H1 (cell line): ENCODE results near the gene RAD51B. TPM values are rescaled to one million over a fixed set of nuclear protein-coding genes. Genes with fewer than 3 reads are reported as not detected.

Experiments
- CTCF ChIA-PET: fragments of 300-600 bp; sonication (Branson Sonifier 250); formaldehyde crosslinking; loops from one replicate; lab custom pipeline; 2021; ENCODE audit not compliant: partially characterized antibody; lab: Charles Lee
- POLR2A ChIA-PET: fragments of 300-600 bp; sonication (Branson Sonifier 250); formaldehyde crosslinking; loops from one replicate; lab custom pipeline; 2021; ENCODE audit warnings: inconsistent platforms; ENCODE audit not compliant: partially characterized antibody; lab: Charles Lee
- DNase-seq, 2 experiments: peaks; one replicate each; pipeline versions ENCODE4 v3.0.0 to v3.0.0-alpha.2; 2010 to 2022; ENCODE audit warnings: low spot score in 2 of 2, low read depth in 1 of 2, mixed read lengths in 1 of 2
- FAIRE-seq: peaks from 2 replicates; lab custom pipeline; 2011; peaks lifted over from hg19 to GRCh38; lab: Jason Lieb, UNC
- H2AFZ ChIP-seq: 2 replicates; pipeline ENCODE4 v1.8.1; 2012; ENCODE audit warnings: low read length, inconsistent platforms
- H2AK5ac ChIP-seq: 2 replicates; pipeline ENCODE4 v1.6.1; 2013; ENCODE audit warnings: low read depth, low read length
- H2BK120ac ChIP-seq: replicated peaks from 2 replicates; pipeline ENCODE3; 2013; ENCODE audit warnings: low read depth, low read length, inconsistent platforms
- H2BK12ac ChIP-seq: 2 replicates; pipeline ENCODE4 v1.6.1; 2013; ENCODE audit warnings: low read depth, low read length
- H2BK15ac ChIP-seq: 2 replicates; pipeline ENCODE4 v1.6.1; 2013; ENCODE audit warnings: low read length
- H2BK20ac ChIP-seq: 2 replicates; pipeline ENCODE4 v1.6.1; 2013; ENCODE audit warnings: low read length
- H2BK5ac ChIP-seq: 2 replicates; pipeline ENCODE4 v1.6.1; 2013; ENCODE audit warnings: low read depth, low read length
- H3K14ac ChIP-seq: 2 replicates; pipeline ENCODE4 v1.6.1; 2013; ENCODE audit warnings: inconsistent platforms; ENCODE audit not compliant: insufficient read length
- H3K18ac ChIP-seq: 2 replicates; pipeline ENCODE4 v1.6.1; 2013; ENCODE audit warnings: low read length; ENCODE audit errors: extremely low read depth
- H3K23ac ChIP-seq: 2 replicates; pipeline ENCODE4 v1.6.1; 2013; ENCODE audit warnings: inconsistent platforms; ENCODE audit not compliant: insufficient read length
- H3K23me2 ChIP-seq: 2 replicates; pipeline ENCODE4 v1.6.1; 2013; ENCODE audit warnings: low read depth, low read length
- H3K27ac ChIP-seq: 2 replicates; pipeline ENCODE4 v1.6.1; 2011; ENCODE audit warnings: low read depth, low read length, inconsistent platforms
- H3K27me3 ChIP-seq, 4 experiments: replicated peaks in 1 of 4; 1 replicate in 1 of 4; 2 replicates in 3 of 4; pipeline versions ENCODE4 v1.6.1 to v1.8.1; 2011 to 2013; ENCODE audit warnings: low read length in 3 of 4, mild to moderate bottlenecking in 3 of 4, inconsistent platforms in 2 of 4, mixed read lengths in 2 of 4, moderate library complexity in 1 of 4; ENCODE audit not compliant: control insufficient read depth in 3 of 4, insufficient read depth in 3 of 4; ENCODE audit errors: extremely low read depth in 1 of 4
- H3K36me3 ChIP-seq, 4 experiments: 2 replicates each; pipeline versions ENCODE4 v1.6.1 to v1.8.1; 2011 to 2013; ENCODE audit warnings: mild to moderate bottlenecking in 4 of 4, low read length in 3 of 4, moderate library complexity in 2 of 4, control low read depth in 1 of 4, inconsistent platforms in 1 of 4; ENCODE audit not compliant: insufficient read depth in 4 of 4, control insufficient read depth in 2 of 4
- H3K4ac ChIP-seq: replicated peaks from 2 replicates; pipeline ENCODE3; 2013; ENCODE audit warnings: low read length, low read depth, mixed read lengths, inconsistent platforms; ENCODE audit not compliant: insufficient read length
- H3K4me1 ChIP-seq, 4 experiments: replicated peaks in 1 of 4; 1 replicate in 1 of 4; 2 replicates in 3 of 4; pipeline versions ENCODE4 v1.6.1 to v1.8.1; 2011 to 2013; ENCODE audit warnings: low read length in 3 of 4, inconsistent platforms in 2 of 4, mixed read lengths in 1 of 4; ENCODE audit not compliant: insufficient read depth in 4 of 4, control insufficient read depth in 3 of 4
- H3K4me2 ChIP-seq, 2 experiments: 2 replicates each; pipeline versions ENCODE4 v1.6.1 to v1.8.1; 2011 to 2013; ENCODE audit warnings: low read depth in 2 of 2, low read length in 2 of 2, control low read depth in 1 of 2, inconsistent platforms in 1 of 2, mild to moderate bottlenecking in 1 of 2; ENCODE audit not compliant: insufficient read depth in 1 of 2
- H3K4me3 ChIP-seq, 4 experiments: fragments of 200-600, 300-600 bp in 1 of 4; sonication (generic), shearing (Covaris generic), sonication (Bioruptor Twin) in 1 of 4; 2 replicates each; pipeline versions ENCODE4 v1.5.1 to v1.8.1; 2011 to 2016; ENCODE audit warnings: low read length in 4 of 4, low read depth in 3 of 4, control low read depth in 2 of 4, inconsistent platforms in 2 of 4, mild to moderate bottlenecking in 2 of 4, mixed read lengths in 1 of 4, moderate library complexity in 1 of 4; ENCODE audit not compliant: insufficient read depth in 2 of 4; ENCODE audit errors: extremely low read depth in 1 of 4
- H3K56ac ChIP-seq: replicated peaks from 2 replicates; pipeline ENCODE3; 2013; ENCODE audit warnings: low read depth, mild to moderate bottlenecking, mixed read lengths, low read length, inconsistent platforms; ENCODE audit not compliant: insufficient read length
- H3K79me1 ChIP-seq: 2 replicates; pipeline ENCODE4 v1.6.1; 2013; ENCODE audit warnings: low read depth, low read length, control low read depth
- H3K79me2 ChIP-seq, 2 experiments: 2 replicates each; pipeline versions ENCODE4 v1.6.1 to v1.8.1; 2012 to 2013; ENCODE audit warnings: low read length in 2 of 2, mild to moderate bottlenecking in 2 of 2, inconsistent platforms in 1 of 2; ENCODE audit not compliant: insufficient read depth in 2 of 2, control insufficient read depth in 1 of 2
- H3K9ac ChIP-seq, 4 experiments: replicated peaks in 1 of 4; 1 replicate in 1 of 4; 2 replicates in 3 of 4; pipeline versions ENCODE4 v1.6.1 to v1.8.1; 2011 to 2013; ENCODE audit warnings: low read depth in 3 of 4, low read length in 3 of 4, control low read depth in 2 of 4, mild to moderate bottlenecking in 2 of 4, moderate library complexity in 2 of 4, inconsistent platforms in 1 of 4; ENCODE audit errors: extremely low read depth in 1 of 4
- H3K9me3 ChIP-seq, 2 experiments: 2 replicates each; pipeline versions ENCODE4 v1.6.1 to v1.8.1; 2012 to 2013; ENCODE audit warnings: mild to moderate bottlenecking in 2 of 2, moderate library complexity in 2 of 2, control low read depth in 1 of 2, inconsistent platforms in 1 of 2, low read depth in 1 of 2, low read length in 1 of 2, mixed read lengths in 1 of 2; ENCODE audit not compliant: insufficient read depth in 2 of 2
- H4K20me1 ChIP-seq, 2 experiments: replicated peaks in 1 of 2; 2 replicates each; pipeline versions ENCODE3 to v1.8.1; 2011 to 2013; ENCODE audit warnings: inconsistent platforms in 2 of 2, low read length in 2 of 2, mild to moderate bottlenecking in 1 of 2; ENCODE audit not compliant: insufficient read depth in 2 of 2, control insufficient read depth in 1 of 2
- H4K5ac ChIP-seq: 2 replicates; pipeline ENCODE4 v1.6.1; 2013; ENCODE audit warnings: low read length, low read depth, mixed read lengths, inconsistent platforms; ENCODE audit not compliant: insufficient read length
- H4K8ac ChIP-seq: 2 replicates; pipeline ENCODE4 v1.8.0; 2013; ENCODE audit warnings: mild to moderate bottlenecking, moderate library complexity, low read length, inconsistent platforms; ENCODE audit not compliant: insufficient read depth; ENCODE audit errors: extremely low read depth
- H4K91ac ChIP-seq: replicated peaks from 2 replicates; pipeline ENCODE3; 2013; ENCODE audit warnings: low read length, mixed read lengths, inconsistent platforms; ENCODE audit not compliant: insufficient read length
- SIN3A ChIP-seq, 2 experiments: IDR thresholded peaks in 1 of 2; conservative IDR thresholded peaks in 1 of 2; 2 replicates each; pipeline ENCODE4 v1.6.1; 2011 to 2012; ENCODE audit warnings: low read length in 2 of 2, improper control_type of control experiment in 1 of 2, low read depth in 1 of 2, mild to moderate bottlenecking in 1 of 2
- SP2 ChIP-seq: IDR thresholded peaks from 2 replicates; pipeline ENCODE4 v1.6.1; 2012; ENCODE audit warnings: mild to moderate bottlenecking, low read length, inconsistent platforms
- WGBS, 2 experiments: shearing (Covaris generic) in 1 of 2; methylation state at CpG; one replicate each; pipeline versions ENCODE4 v1.1.6 to v1.1.7; 2013 to 2015; ENCODE audit warnings: low lambda C conversion rate in 2 of 2, mixed read lengths in 2 of 2, inconsistent platforms in 1 of 2, low coverage in 1 of 2, missing lambda C conversion rate in 1 of 2; ENCODE audit not compliant: insufficient replicate concordance in 2 of 2, insufficient coverage in 1 of 2, insufficient read length in 1 of 2; ENCODE audit errors: extremely low coverage in 1 of 2, missing lambda C conversion rate in 1 of 2; 5-methylcytosine and 5-hydroxymethylcytosine counted together
- polyA plus RNA-seq, 7 experiments: library from polyadenylated mRNA; depleted of rRNA in 3 of 7; stranded (reverse) in 5 of 7; unstranded in 2 of 7; fragments of >200 nt in 5 of 7; fragments of 200-250 nt in 2 of 7; gene quantifications; 1 replicate in 5 of 7; 2 replicates in 1 of 7; 4 replicates in 1 of 7; pipeline versions ENCODE4 v1.2.1 to v1.2.3, GENCODE V29; 2011 to 2013; ENCODE audit warnings: missing spikeins in 2 of 7, mixed read lengths in 2 of 7
- total RNA-seq: library from RNA; stranded (reverse); fragmentation: NEBNext Ultra II Directional; extraction: Animal tissue kit (Norgen Biotek cat#: 25700); gene quantifications from 2 replicates; pipeline ENCODE4 v1.2.1, GENCODE V29; 2021

Gene RAD51B
- total and polyA plus RNA-seq, 2 of the 8 experiments (the other 6 are each of a cell fraction or from before 2014, with no cell fraction given): 3.9 to 14.9 TPM

- Histone ChIP-seq H3K79me1 (no peaks in the 10 kb centered on the region), H3K23me2 (no peaks in the 10 kb centered on the region; the same call in 1 of the 2 replicates), H3K4ac (no peak overlapping the region), H3K4me3 (no peak overlapping the region), H4K20me1 (no peaks in the 10 kb centered on the region), H4K5ac (no peak overlapping the region), H2BK20ac (no peak overlapping the region), H3K18ac (no peak overlapping the region), H3K9ac (no peak overlapping the region), H2BK5ac (no peak overlapping the region), H3K56ac (no peak overlapping the region), H3K27me3 (no peaks in the 10 kb centered on the region), H2BK15ac (no peak overlapping the region), H2AK5ac (no peak overlapping the region), H3K9me3 (no peaks in the 10 kb centered on the region; a peak in 1 of 4 replicates), H3K14ac (no peak overlapping the region), H3K23ac (no peak overlapping the region), H2AFZ (no peak overlapping the region), H4K8ac (no peak overlapping the region), H3K27ac (no peak overlapping the region), H3K4me2 (no peak overlapping the region), H2BK120ac (no peak overlapping the region), H3K79me2 (no peaks in the 10 kb centered on the region; a peak in 1 of 4 replicates), H4K91ac (no peak overlapping the region), H2BK12ac (no peak overlapping the region), H3K4me1 (no peaks in the 10 kb centered on the region; a peak in 1 of 7 replicates), H3K36me3 (no peaks in the 10 kb centered on the region)
- ChIA-PET CTCF (no interaction called here), POLR2A (no interaction called here)
- TF ChIP-seq SP2: no peak
- TF ChIP-seq SIN3A (conservative IDR thresholded peaks at IDR 0.05 in 1 of 2, IDR thresholded peaks at IDR 0.05 in 1 of 2; ENCODE audit: low read depth in 1 of 2, low read length in 2 of 2): no peak
- 85% methylated on average over 7 of the region's 7 CpGs; no CpG with 5 or more reads in 1 of the 2 experiments for WGBS, 2 experiments
- DNase-seq: no peak
- FAIRE-seq: no peak
These were observed 849.0 kb downstream of the RAD51B start for GRCh38 chr14:68668531-68668930.
